Epithelial cell of esophagus (primary cell): ENCODE results near the gene KRTAP9-9.
"Not testable (repeated sequence)": the region's sequence is repeated elsewhere in the genome, so short reads cannot be mapped to it uniquely, and the experiment has no call there.

Experiments used
- DNase-seq: peaks from one replicate; pipeline ENCODE4 v3.0.0; 2010; ENCODE audit warnings: low read depth
- H3K4me3 ChIP-seq: 2 replicates; pipeline ENCODE4 v1.5.1; 2011; ENCODE audit warnings: mild to moderate bottlenecking, low read length, control low read depth
- TF ChIP-seq, protein P1 (sequence below): IDR thresholded peaks from 2 replicates; pipeline ENCODE4 v1.5.1; 2011; ENCODE audit warnings: low read depth, mild to moderate bottlenecking, low read length, control low read depth, inconsistent platforms; ENCODE audit not compliant: insufficient read depth; ENCODE audit errors: missing control alignments

KRTAP9-9 gene

DNA sequence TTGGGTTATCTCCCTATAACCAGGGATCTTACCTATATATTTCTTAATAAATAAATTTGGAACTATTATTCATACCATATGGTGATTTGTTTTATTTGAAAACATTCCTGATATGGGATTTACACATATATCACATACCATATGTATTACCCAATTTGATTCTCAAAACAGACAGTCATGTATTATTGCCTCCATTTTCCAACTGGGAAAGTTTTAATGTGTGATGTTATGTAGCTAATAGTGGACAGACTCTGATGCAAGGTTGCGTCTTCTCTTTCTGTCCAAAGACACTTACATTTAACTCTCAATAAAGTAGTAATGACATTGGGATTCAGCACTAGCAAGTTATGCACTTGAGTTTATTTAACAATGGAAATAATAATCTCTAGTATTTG lies 1.1 kb downstream of the KRTAP9-9 start:
- H3K4me3 ChIP-seq = no peak overlapping the region
- TF ChIP-seq, protein P1, sequence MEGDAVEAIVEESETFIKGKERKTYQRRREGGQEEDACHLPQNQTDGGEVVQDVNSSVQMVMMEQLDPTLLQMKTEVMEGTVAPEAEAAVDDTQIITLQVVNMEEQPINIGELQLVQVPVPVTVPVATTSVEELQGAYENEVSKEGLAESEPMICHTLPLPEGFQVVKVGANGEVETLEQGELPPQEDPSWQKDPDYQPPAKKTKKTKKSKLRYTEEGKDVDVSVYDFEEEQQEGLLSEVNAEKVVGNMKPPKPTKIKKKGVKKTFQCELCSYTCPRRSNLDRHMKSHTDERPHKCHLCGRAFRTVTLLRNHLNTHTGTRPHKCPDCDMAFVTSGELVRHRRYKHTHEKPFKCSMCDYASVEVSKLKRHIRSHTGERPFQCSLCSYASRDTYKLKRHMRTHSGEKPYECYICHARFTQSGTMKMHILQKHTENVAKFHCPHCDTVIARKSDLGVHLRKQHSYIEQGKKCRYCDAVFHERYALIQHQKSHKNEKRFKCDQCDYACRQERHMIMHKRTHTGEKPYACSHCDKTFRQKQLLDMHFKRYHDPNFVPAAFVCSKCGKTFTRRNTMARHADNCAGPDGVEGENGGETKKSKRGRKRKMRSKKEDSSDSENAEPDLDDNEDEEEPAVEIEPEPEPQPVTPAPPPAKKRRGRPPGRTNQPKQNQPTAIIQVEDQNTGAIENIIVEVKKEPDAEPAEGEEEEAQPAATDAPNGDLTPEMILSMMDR = no peak
- DNase-seq = no peak

DNA sequence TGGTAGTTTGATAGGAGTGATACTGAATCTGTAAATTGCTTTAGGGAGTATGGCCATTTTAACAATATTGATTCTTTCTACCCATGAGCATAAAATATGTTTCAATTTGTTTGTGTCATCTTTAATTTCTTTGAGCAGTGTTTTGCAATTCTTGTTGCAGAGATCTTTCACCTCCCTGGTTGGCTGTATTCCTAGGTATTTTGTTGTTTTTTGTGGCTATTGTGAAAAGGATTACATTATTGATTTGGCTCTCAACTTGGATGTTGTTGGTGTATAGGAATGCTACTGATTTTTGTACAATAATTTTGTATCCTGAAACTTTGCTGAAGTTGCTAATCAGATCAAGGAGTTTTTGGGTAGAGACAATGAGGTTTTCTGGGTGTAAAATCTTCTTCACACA lies 3.2 kb downstream of the KRTAP9-9 start:
- TF ChIP-seq, protein P1 = no peak
- H3K4me3 ChIP-seq = no peak overlapping the region
- no peak for DNase-seq

DNA sequence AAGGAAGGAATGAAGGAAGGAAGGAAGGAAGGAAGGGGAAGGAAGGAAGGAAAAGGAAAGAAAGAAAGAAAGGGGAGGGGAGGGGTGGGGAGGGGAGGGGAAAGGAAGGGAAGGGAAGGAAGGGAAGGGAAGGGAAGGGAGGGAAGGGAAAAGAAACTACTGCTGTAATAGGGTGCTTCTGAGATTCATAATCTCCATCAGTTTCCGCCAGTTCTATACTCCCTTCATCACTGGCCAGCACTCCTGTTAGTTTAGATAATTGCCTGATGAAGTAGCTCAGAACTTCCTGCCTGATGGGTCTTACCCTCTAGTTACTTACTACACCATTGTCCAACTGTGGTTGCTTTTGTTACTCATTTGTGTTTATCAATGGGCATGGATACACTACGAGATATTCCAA lies 8.0 kb downstream of the KRTAP9-9 start:
- H3K4me3 ChIP-seq = no peak overlapping the region
- DNase-seq = no peak
- TF ChIP-seq, protein P1 = no peak

DNA sequence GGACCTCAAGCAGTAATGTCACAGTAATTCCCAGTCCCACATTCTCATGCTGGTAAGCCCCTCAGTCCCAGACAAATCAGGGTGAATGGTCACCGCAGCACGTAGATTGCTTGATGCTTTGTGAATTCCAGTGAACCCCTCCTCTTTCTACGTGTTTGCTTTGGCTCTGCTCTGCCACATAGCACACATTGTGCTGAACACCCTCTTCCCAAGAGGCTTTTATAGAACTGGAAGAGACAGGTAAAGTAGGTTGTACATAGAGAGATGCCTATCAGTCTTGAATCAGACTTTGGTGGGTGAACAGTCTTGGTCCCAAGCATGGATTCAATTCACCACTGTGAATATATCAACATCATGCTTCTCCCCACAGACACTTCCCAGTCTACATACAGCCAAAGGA lies 9.4 kb downstream of the KRTAP9-9 start:
- no peak overlapping the region for H3K4me3 ChIP-seq
- DNase-seq = no peak
- TF ChIP-seq, protein P1 = no peak

DNA sequence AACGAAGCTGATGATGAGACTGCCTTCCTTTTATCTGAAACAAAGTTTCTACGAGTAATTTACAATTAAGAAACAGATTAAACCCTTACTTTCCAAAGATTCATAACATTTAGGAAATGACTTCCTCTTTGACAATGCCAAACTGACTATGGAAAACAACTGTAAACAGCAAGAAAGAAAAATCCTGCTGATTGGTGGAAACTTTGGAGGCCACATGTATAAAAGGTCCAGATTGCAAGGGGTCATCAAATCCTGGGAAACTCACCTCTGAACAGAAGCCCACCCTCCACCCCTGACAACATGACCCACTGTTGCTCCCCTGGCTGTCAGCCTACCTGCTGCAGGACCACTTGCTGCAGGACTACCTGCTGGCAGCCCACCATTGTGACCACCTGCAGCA lies 9.9 kb downstream of the KRTAP9-9 start, which contains the start of gene KRTAP9-6:
TSS of gene KRTAP9-6 (plus strand) at position 301 of the 400 bp plus-strand sequence. CDS start at position 301, 0 bp downstream.
- H3K4me3 ChIP-seq = no peak within 1 kb of the TSS
- TF ChIP-seq, protein P1 = no peak
- no peak for DNase-seq

DNA sequence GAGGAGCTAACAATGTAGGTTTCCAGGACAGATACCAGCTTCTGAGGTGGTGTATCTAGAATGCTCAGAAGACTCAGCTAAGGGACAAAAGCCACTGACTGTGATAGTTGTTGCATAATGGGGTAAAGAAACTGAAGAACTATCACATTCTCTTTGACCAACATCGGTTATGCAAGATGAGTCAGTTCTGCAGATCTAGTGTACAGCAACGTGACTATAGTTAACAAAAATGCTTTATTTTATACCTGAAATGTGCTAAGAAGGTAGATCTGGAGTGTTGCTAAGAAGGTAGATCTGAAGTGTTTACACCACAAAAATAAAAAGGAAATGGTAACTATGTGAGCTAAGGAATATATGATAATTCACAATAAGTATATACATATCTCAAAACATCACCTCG lies 12.5 kb downstream of the KRTAP9-9 start:
- no peak overlapping the region for H3K4me3 ChIP-seq
- TF ChIP-seq, protein P1 = no peak
- no peak for DNase-seq

DNA sequence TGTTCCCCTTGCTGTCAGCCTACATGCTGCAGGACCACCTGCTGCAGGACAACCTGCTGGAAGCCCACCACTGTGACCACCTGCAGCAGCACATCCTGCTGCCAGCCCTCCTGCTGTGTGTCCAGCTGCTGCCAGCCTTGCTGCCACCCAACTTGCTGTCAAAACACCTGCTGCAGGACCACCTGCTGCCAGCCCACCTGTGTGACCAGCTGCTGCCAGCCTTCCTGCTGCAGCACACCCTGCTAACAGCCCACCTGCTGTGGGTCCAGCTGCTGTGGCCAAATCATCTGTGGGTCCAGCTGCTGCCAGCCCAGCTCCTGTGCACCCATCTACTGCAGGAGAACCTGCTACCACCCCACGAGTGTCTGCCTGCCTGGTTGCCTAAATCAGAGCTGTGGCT lies 16.1 kb downstream of the KRTAP9-9 start:
- not testable (repeated sequence) for H3K4me3 ChIP-seq, DNase-seq
